Mucosa of stomach (tissue), 1 donor: Measurements from ENCODE around the gene NTPCR.
A peak's percentile ranks its signal among the peaks of the same experiment; 100 is the strongest.

Experiments
- H3K27me3 ChIP-seq: one replicate; pipeline ENCODE4 v1.7.0; 2013; ENCODE audit warnings: mild to moderate bottlenecking, low read length; ENCODE audit not compliant: control insufficient read depth, insufficient read depth
- H3K36me3 ChIP-seq: one replicate; pipeline ENCODE4 v1.7.0; 2013; ENCODE audit warnings: low read length; ENCODE audit not compliant: control insufficient read depth, insufficient read depth
- H3K4me1 ChIP-seq: one replicate; pipeline ENCODE4 v1.7.0; 2013; ENCODE audit warnings: mild to moderate bottlenecking, low read length; ENCODE audit not compliant: control insufficient read depth, insufficient read depth
- H3K4me3 ChIP-seq: one replicate; pipeline ENCODE4 v1.7.0; 2013; ENCODE audit warnings: low read length
- H3K9ac ChIP-seq: one replicate; pipeline ENCODE4 v1.7.0; 2013; ENCODE audit warnings: mild to moderate bottlenecking, low read length, moderate library complexity
- H3K9me3 ChIP-seq: one replicate; pipeline ENCODE4 v1.7.0; 2013; ENCODE audit warnings: mild to moderate bottlenecking, low read length, moderate library complexity; ENCODE audit not compliant: control insufficient read depth
- donor health status: Pancreatic carcinoma.

The NTPCR gene

GRCh38 chr1:232950197-232951176 is at the start of gene NTPCR:
Gene NTPCR, plus strand, starts transcription at chr1:232950611. Its CDS starts 100 bp downstream, at chr1:232950711.
- Histone ChIP-seq H3K4me1 (peaks cover 13% of the 10 kb centered on the region), H3K9me3 (no peaks in the 10 kb centered on the region), H3K4me3 (peak within 1 kb of the TSS; percentile 82), H3K9ac (peak within 1 kb of the TSS; percentile 87), H3K27me3 (no peaks in the 10 kb centered on the region), H3K36me3 (no peaks in the 10 kb centered on the region)

- H3K9me3 ChIP-seq = no peaks in the 10 kb centered on the region
- H3K4me3 ChIP-seq = no peak overlapping the region
- no peak overlapping the region for H3K9ac ChIP-seq
- H3K36me3 ChIP-seq = no peaks in the 10 kb centered on the region
- H3K4me1 ChIP-seq = no peaks in the 10 kb centered on the region
- no peaks in the 10 kb centered on the region for H3K27me3 ChIP-seq
These were observed 49.6 kb upstream of the NTPCR start for GRCh38 chr1:232900818-232901217.

- no peak overlapping the region for H3K9ac ChIP-seq
- H3K27me3 ChIP-seq = no peaks in the 10 kb centered on the region
- no peaks in the 10 kb centered on the region for H3K4me1 ChIP-seq
- no peaks in the 10 kb centered on the region for H3K36me3 ChIP-seq
- H3K4me3 ChIP-seq = no peak overlapping the region
- H3K9me3 ChIP-seq = no peaks in the 10 kb centered on the region
These were observed 49.2 kb upstream of the NTPCR start for GRCh38 chr1:232901255-232901654.

DNA sequence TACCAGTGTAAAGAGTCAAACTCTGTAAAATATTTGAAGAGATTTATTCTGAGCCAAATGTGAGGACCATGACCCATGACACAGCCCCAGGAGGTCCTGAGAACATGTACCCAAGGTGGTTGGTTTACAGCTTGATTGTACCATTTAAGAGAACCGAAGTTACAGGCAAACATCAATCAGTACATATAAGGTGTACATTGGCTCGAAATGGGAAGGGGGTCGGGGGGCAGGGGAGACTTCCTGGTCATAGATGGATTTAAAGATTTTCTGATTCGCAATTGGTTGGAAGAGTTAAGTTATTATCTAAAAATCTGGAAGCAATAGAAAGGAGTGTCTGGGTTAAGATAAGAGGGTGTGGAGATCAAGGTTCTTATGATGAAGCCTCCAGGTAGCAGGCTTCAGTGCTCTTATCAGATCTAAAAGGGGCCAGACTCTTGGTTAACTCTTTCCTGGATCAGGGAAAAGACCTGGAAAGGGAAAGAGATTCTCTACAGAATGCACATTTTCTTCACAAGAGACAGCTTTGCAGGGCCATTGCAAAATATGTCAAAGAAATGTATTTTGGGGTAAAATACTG is 47.5 kb upstream of the NTPCR start:
- H3K9ac ChIP-seq = no peak overlapping the region
- peaks cover 6% of the 10 kb centered on the region for H3K27me3 ChIP-seq
- no peaks in the 10 kb centered on the region for H3K4me1 ChIP-seq

DNA sequence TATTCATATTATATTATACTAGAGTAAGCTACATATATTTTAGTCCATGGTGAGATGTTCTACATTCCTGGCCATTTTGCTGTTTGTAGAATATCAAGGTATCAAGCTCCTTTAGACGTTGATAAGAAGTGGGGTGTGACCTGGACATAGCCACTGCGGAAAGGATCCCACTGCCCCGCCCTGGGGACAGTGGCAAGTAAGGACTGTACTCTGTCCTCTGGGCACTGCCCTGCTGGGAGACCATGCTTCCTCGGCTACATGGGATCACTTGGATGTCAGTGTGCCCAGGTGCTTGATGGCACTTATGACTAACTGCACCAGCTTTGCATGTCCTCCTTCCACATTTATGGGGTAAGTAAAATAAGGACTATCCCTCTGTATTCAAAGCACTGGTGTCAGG is 46.3 kb upstream of the NTPCR start:
- H3K9me3 ChIP-seq = no peaks in the 10 kb centered on the region
- peaks cover 6% of the 10 kb centered on the region for H3K27me3 ChIP-seq
- H3K36me3 ChIP-seq = no peaks in the 10 kb centered on the region
- no peaks in the 10 kb centered on the region for H3K4me1 ChIP-seq
- H3K4me3 ChIP-seq = no peak overlapping the region
- no peak overlapping the region for H3K9ac ChIP-seq

More for the DNA sequence above, 47.5 kb upstream of the NTPCR start:
- H3K9me3 ChIP-seq = no peaks in the 10 kb centered on the region
- H3K4me3 ChIP-seq = no peak overlapping the region
- no peaks in the 10 kb centered on the region for H3K36me3 ChIP-seq

DNA sequence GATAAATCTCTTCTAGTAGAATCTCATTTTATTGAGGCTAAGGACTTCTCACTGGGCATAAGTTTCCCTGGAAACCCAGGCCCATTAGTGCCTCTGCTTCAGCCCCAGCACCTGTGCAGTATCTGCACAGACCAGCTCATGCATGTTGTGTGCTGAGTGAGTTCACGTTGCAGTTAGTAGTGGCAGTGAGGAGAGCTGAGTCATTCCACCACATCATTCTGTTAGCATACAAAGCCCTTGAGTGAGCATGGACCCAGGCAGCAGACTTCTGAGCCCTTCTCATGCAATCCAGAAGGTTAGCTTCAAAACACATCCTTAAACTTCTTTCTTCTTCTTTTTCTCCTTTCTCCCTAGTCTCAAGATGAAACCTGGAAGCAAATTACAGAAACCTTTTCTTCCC is 45.8 kb upstream of the NTPCR start:
- Histone ChIP-seq H3K9me3 (no peaks in the 10 kb centered on the region), H3K27me3 (peaks cover 6% of the 10 kb centered on the region), H3K36me3 (no peaks in the 10 kb centered on the region), H3K9ac (no peak overlapping the region), H3K4me1 (no peaks in the 10 kb centered on the region), H3K4me3 (no peak overlapping the region)

GRCh38 chr1:232905331-232906034 is 44.9 kb upstream of the NTPCR start:
- H3K9ac ChIP-seq = no peak overlapping the region
- no peak overlapping the region for H3K4me3 ChIP-seq
- H3K4me1 ChIP-seq = no peaks in the 10 kb centered on the region
- no peaks in the 10 kb centered on the region for H3K36me3 ChIP-seq
- H3K9me3 ChIP-seq = no peaks in the 10 kb centered on the region
- peaks cover 6% of the 10 kb centered on the region for H3K27me3 ChIP-seq

GRCh38 chr1:232906441-232906840 is 44.0 kb upstream of the NTPCR start:
- no peak overlapping the region for H3K9ac ChIP-seq

DNA sequence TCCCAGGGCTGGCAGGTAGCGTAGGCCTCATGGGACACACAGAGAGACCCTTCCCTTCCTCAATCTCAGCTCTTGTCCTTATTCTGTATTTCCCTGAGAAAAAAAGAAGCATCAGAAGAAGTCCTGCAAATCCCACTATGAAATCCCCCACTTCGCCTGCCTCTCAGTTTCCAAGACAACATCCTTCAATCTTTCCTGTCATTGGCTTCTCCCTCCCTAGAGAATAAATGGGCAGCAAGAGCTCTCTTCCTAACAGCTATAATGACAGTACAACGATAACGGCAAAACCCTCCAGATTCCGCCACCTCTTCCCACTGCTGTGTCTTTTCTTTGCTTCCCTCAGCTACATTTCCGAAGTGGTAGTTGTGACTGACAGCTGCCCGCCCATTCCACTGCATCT is 41.6 kb upstream of the NTPCR start:
- no peaks in the 10 kb centered on the region for H3K36me3 ChIP-seq
- no peaks in the 10 kb centered on the region for H3K4me1 ChIP-seq
- no peak overlapping the region for H3K9ac ChIP-seq
- H3K4me3 ChIP-seq = no peak overlapping the region
- H3K27me3 ChIP-seq = peaks cover 6% of the 10 kb centered on the region
- H3K9me3 ChIP-seq = no peaks in the 10 kb centered on the region

More at GRCh38 chr1:232906441-232906840, 44.0 kb upstream of the NTPCR start:
- Histone ChIP-seq H3K36me3 (no peaks in the 10 kb centered on the region), H3K4me1 (no peaks in the 10 kb centered on the region), H3K9me3 (no peaks in the 10 kb centered on the region), H3K4me3 (no peak overlapping the region), H3K27me3 (peaks cover 6% of the 10 kb centered on the region)

- H3K36me3 ChIP-seq = no peaks in the 10 kb centered on the region
- no peaks in the 10 kb centered on the region for H3K9me3 ChIP-seq
- no peaks in the 10 kb centered on the region for H3K4me1 ChIP-seq
- H3K4me3 ChIP-seq = no peak overlapping the region
- no peak overlapping the region for H3K9ac ChIP-seq
- peaks cover 6% of the 10 kb centered on the region for H3K27me3 ChIP-seq
These were observed 40.7 kb upstream of the NTPCR start for GRCh38 chr1:232909752-232910151.

DNA sequence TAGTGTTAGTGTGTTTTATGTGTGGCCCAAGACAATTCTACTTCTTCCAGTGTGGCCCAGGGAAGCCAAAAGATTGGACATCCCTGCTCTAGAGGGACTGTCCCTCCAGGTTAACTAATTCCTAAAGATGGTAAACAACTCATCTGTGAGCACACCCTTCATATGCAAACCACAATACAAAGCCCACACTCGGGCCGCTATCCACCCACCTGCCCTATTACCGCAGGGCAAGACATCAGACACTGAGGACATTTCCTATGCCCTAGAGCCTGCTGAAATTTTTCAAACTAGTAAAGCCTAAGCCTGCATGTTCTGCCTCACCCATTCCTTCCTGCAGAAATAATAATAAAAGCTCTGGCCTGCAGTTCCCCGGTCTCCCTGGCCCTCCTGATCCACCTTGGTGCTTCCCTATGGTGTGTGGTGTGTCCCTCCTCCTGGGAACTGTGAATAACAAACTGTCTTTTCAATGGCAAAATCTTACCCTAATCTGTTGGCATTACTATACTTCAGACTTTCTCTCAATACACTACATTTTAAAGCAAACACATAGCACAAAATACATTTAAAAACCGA is 39.3 kb upstream of the NTPCR start:
- H3K9ac ChIP-seq = no peak overlapping the region
- H3K36me3 ChIP-seq = no peaks in the 10 kb centered on the region
- H3K9me3 ChIP-seq = no peaks in the 10 kb centered on the region
- no peaks in the 10 kb centered on the region for H3K4me1 ChIP-seq
- H3K27me3 ChIP-seq = peaks cover 6% of the 10 kb centered on the region
- H3K4me3 ChIP-seq = no peak overlapping the region
